Body of pancreas (tissue), 4 donors: ENCODE measurements around the gene RNF14.

ENCODE experiments used
- POLR2A ChIP-seq, 3 donors: fragments of 450-650 bp; IDR thresholded peaks; one replicate each; pipeline ENCODE4 v1.6.1; 2016; ENCODE audit warnings: antibody characterized with exemption in 3 of 3, mild to moderate bottlenecking in 2 of 3
- TF ChIP-seq, protein P1 (sequence below), 7 experiments: fragments of 450-650 bp in 4 of 7; fragments of 200-600 bp in 3 of 7; sonication (generic) in 3 of 7; IDR thresholded peaks; one replicate each; pipeline ENCODE4 v1.5.1; 2016 to 2019; ENCODE audit warnings: antibody characterized with exemption in 7 of 7

- TF ChIP-seq, protein P1, sequence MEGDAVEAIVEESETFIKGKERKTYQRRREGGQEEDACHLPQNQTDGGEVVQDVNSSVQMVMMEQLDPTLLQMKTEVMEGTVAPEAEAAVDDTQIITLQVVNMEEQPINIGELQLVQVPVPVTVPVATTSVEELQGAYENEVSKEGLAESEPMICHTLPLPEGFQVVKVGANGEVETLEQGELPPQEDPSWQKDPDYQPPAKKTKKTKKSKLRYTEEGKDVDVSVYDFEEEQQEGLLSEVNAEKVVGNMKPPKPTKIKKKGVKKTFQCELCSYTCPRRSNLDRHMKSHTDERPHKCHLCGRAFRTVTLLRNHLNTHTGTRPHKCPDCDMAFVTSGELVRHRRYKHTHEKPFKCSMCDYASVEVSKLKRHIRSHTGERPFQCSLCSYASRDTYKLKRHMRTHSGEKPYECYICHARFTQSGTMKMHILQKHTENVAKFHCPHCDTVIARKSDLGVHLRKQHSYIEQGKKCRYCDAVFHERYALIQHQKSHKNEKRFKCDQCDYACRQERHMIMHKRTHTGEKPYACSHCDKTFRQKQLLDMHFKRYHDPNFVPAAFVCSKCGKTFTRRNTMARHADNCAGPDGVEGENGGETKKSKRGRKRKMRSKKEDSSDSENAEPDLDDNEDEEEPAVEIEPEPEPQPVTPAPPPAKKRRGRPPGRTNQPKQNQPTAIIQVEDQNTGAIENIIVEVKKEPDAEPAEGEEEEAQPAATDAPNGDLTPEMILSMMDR (IDR thresholded peaks at IDR 0.05), result peak in 1 of 7 experiments; percentile 8
- no peak for TF ChIP-seq POLR2A (IDR thresholded peaks at IDR 0.05)
Measured at GRCh38 chr5:141940695-141941271, 28.1 kb upstream of the RNF14 start.
